ENCODE measurements around the gene RTBDN. TPM values are rescaled to one million over a fixed set of nuclear protein-coding genes. Genes with fewer than 3 reads are reported as not detected.

RTBDN gene
- total RNA-seq, 1 donor from 2014 or later = not detected

- H3K4me1 Mint-ChIP-seq = peaks cover 36% of the 10 kb centered on the region
- no peaks in the 10 kb centered on the region for H3K9me3 ChIP-seq (ENCODE audit: low read depth)
- H3K4me1 ChIP-seq = peaks cover 34% of the 10 kb centered on the region
- peaks cover 16% of the 10 kb centered on the region for H3K27me3 Mint-ChIP-seq (ENCODE audit: insufficient read depth, low read depth)
- no peak overlapping the region for H3K4me3 ChIP-seq
- H3K9ac ChIP-seq = no peak overlapping the region
- H3K9me3 Mint-ChIP-seq = peaks cover 2% of the 10 kb centered on the region
- H3K27ac Mint-ChIP-seq = peak overlapping the region; percentile 87
- TF ChIP-seq EZH2phosphoT487 (IDR thresholded peaks at IDR 0.05) (no peak), EZH2 (IDR thresholded peaks at IDR 0.05) (no peak)
- TF ChIP-seq, protein P1, sequence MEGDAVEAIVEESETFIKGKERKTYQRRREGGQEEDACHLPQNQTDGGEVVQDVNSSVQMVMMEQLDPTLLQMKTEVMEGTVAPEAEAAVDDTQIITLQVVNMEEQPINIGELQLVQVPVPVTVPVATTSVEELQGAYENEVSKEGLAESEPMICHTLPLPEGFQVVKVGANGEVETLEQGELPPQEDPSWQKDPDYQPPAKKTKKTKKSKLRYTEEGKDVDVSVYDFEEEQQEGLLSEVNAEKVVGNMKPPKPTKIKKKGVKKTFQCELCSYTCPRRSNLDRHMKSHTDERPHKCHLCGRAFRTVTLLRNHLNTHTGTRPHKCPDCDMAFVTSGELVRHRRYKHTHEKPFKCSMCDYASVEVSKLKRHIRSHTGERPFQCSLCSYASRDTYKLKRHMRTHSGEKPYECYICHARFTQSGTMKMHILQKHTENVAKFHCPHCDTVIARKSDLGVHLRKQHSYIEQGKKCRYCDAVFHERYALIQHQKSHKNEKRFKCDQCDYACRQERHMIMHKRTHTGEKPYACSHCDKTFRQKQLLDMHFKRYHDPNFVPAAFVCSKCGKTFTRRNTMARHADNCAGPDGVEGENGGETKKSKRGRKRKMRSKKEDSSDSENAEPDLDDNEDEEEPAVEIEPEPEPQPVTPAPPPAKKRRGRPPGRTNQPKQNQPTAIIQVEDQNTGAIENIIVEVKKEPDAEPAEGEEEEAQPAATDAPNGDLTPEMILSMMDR (IDR thresholded peaks at IDR 0.05) = no peak
- H3K79me2 ChIP-seq (ENCODE audit: low read depth) = no peaks in the 10 kb centered on the region
- H3K36me3 Mint-ChIP-seq = no peaks in the 10 kb centered on the region
- H3K4me3 Mint-ChIP-seq = peak overlapping the region; percentile 78
- H3K36me3 ChIP-seq = no peaks in the 10 kb centered on the region
- H2AFZ ChIP-seq (replicated peaks) = no peak overlapping the region
- DNase-seq (ENCODE audit: low spot score) = no peak
- no peak overlapping the region for H3K27ac ChIP-seq
- H3K4me2 ChIP-seq = peak overlapping the region; percentile 99
- H3K27me3 ChIP-seq = no peaks in the 10 kb centered on the region
- peaks cover 66% of the 10 kb centered on the region for H3F3A ChIP-seq (ENCODE audit: low read depth)
- no peaks in the 10 kb centered on the region for H4K20me1 ChIP-seq (ENCODE audit: low read depth)
These were observed 50.5 kb downstream of the RTBDN start for GRCh38 chr19:12783849-12784393.

- Mint-ChIP-seq H3K4me3 (peak overlapping the region; percentile 78), H3K27me3 (ENCODE audit: insufficient read depth, low read depth) (peaks cover 14% of the 10 kb centered on the region), H3K4me1 (peaks cover 36% of the 10 kb centered on the region), H3K36me3 (no peaks in the 10 kb centered on the region), H3K27ac (peak overlapping the region; percentile 87), H3K9me3 (peaks cover 2% of the 10 kb centered on the region)
- H3K9ac ChIP-seq = no peak overlapping the region
- no peak for DNase-seq (ENCODE audit: low spot score)
- H3K79me2 ChIP-seq (ENCODE audit: low read depth) = no peaks in the 10 kb centered on the region
- TF ChIP-seq, protein P1 (IDR thresholded peaks at IDR 0.05) = no peak
- TF ChIP-seq EZH2phosphoT487 (IDR thresholded peaks at IDR 0.05) (no peak), EZH2 (IDR thresholded peaks at IDR 0.05) (no peak)
- no peaks in the 10 kb centered on the region for H4K20me1 ChIP-seq (ENCODE audit: low read depth)
- peak overlapping the region; percentile 66 for H3K4me3 ChIP-seq
- H3K36me3 ChIP-seq = no peaks in the 10 kb centered on the region
- peaks cover 33% of the 10 kb centered on the region for H3K4me1 ChIP-seq
- no peaks in the 10 kb centered on the region for H3K27me3 ChIP-seq
- no peaks in the 10 kb centered on the region for H3K9me3 ChIP-seq (ENCODE audit: low read depth)
- peaks cover 66% of the 10 kb centered on the region for H3F3A ChIP-seq (ENCODE audit: low read depth)
- H3K4me2 ChIP-seq = peak overlapping the region; percentile 99
- H2AFZ ChIP-seq (replicated peaks) = no peak overlapping the region
- H3K27ac ChIP-seq = no peak overlapping the region
These were observed 51.0 kb downstream of the RTBDN start for GRCh38 chr19:12783291-12783848.

- Histone ChIP-seq H3K4me1 (peaks cover 31% of the 10 kb centered on the region), H3K27me3 (no peaks in the 10 kb centered on the region), H3K36me3 (no peaks in the 10 kb centered on the region), H3F3A (ENCODE audit: low read depth) (peaks cover 63% of the 10 kb centered on the region), H3K4me2 (peak overlapping the region; percentile 99), H4K20me1 (ENCODE audit: low read depth) (no peaks in the 10 kb centered on the region), H3K9ac (no peak overlapping the region), H3K79me2 (ENCODE audit: low read depth) (no peaks in the 10 kb centered on the region), H2AFZ (replicated peaks) (peak overlapping the region; percentile 65), H3K4me3 (peak overlapping the region; percentile 66), H3K9me3 (ENCODE audit: low read depth) (no peaks in the 10 kb centered on the region), H3K27ac (no peak overlapping the region)
- H3K9me3 Mint-ChIP-seq = peaks cover 2% of the 10 kb centered on the region
- DNase-seq (ENCODE audit: low spot score) = peak; percentile 67
- TF ChIP-seq EZH2 (IDR thresholded peaks at IDR 0.05) = no peak
- TF ChIP-seq EZH2phosphoT487 (IDR thresholded peaks at IDR 0.05) = no peak
- TF ChIP-seq, protein P1 (IDR thresholded peaks at IDR 0.05) = no peak
- peak overlapping the region; percentile 100 for H3K27ac Mint-ChIP-seq
- peaks cover 31% of the 10 kb centered on the region for H3K4me1 Mint-ChIP-seq
- peaks cover 14% of the 10 kb centered on the region for H3K27me3 Mint-ChIP-seq (ENCODE audit: insufficient read depth, low read depth)
- peak overlapping the region; percentile 90 for H3K4me3 Mint-ChIP-seq
- H3K36me3 Mint-ChIP-seq = no peaks in the 10 kb centered on the region
These were observed 51.7 kb downstream of the RTBDN start for GRCh38 chr19:12782424-12783290.

Measured in neural progenitor cell (in vitro differentiated cells).